A673 (cell line): ENCODE measurements around the gene MAGIX. TPM values are rescaled to one million over a fixed set of nuclear protein-coding genes. Genes with fewer than 3 reads are reported as not detected.
"Not testable (repeated sequence)": the region's sequence is repeated elsewhere in the genome, so short reads cannot be mapped to it uniquely, and the experiment has no call there.

ENCODE experiments used
- BruUV-seq: library from RNA; stranded (reverse); fragments of 400-500 nt; replicated peaks from 2 replicates; lab custom pipeline; 2021; lab: Mats Ljungman, UMichigan
- CTCF ChIA-PET: fragments of 300-600 bp; sonication (Branson Sonifier 250); formaldehyde crosslinking; loops from one replicate; lab custom pipeline; 2022; ENCODE audit warnings: antibody characterized with exemption; lab: Charles Lee
- POLR2A ChIA-PET: fragments of 300-600 bp; sonication (Branson Sonifier 250); formaldehyde crosslinking; loops from one replicate; lab custom pipeline; 2022; ENCODE audit warnings: antibody characterized with exemption; ENCODE audit not compliant: low non-redundant PET; lab: Charles Lee
- DNase-seq: peaks from one replicate; pipeline ENCODE4 v3.0.0-alpha.2; 2015; ENCODE audit warnings: low spot score
- H3K27ac ChIP-seq: fragments of 200-600 bp; sonication (generic); 2 replicates; pipeline ENCODE4 v1.5.1; 2016; ENCODE audit warnings: mixed run types, low read depth, mild to moderate bottlenecking, mixed read lengths, antibody characterized with exemption, low read length; ENCODE audit not compliant: poor library complexity, severe bottlenecking
- H3K27me3 ChIP-seq: fragments of 200-600 bp; sonication (generic); replicated peaks from 2 replicates; pipeline ENCODE4 v1.6.1; 2017; ENCODE audit warnings: mixed run types, low read depth, mild to moderate bottlenecking, mixed read lengths, antibody characterized with exemption, low read length; ENCODE audit not compliant: insufficient read depth, poor library complexity
- H3K36me3 ChIP-seq: fragments of 200-600 bp; sonication (generic); 2 replicates; pipeline ENCODE4 v1.6.1; 2016; ENCODE audit warnings: mixed run types, mild to moderate bottlenecking, mixed read lengths, antibody characterized with exemption, low read length; ENCODE audit not compliant: insufficient read depth, poor library complexity, severe bottlenecking
- H3K4me1 ChIP-seq: fragments of 200-600 bp; sonication (generic); 2 replicates; pipeline ENCODE4 v1.6.1; 2017; ENCODE audit warnings: mixed run types, mild to moderate bottlenecking, mixed read lengths, antibody characterized with exemption, low read length; ENCODE audit not compliant: insufficient read depth, poor library complexity, severe bottlenecking
- H3K4me3 ChIP-seq: fragments of 200-600 bp; sonication (generic); 2 replicates; pipeline ENCODE4 v1.5.1; 2016; ENCODE audit warnings: low read depth, mixed run types, mild to moderate bottlenecking, mixed read lengths, low read length; ENCODE audit not compliant: poor library complexity, severe bottlenecking
- H3K9me3 ChIP-seq: fragments of 200-600 bp; sonication (generic); 2 replicates; pipeline ENCODE4 v1.6.1; 2016; ENCODE audit warnings: mixed run types, low read depth, mild to moderate bottlenecking, mixed read lengths, antibody characterized with exemption, low read length; ENCODE audit not compliant: poor library complexity, severe bottlenecking
- CTCF ChIP-seq: fragments of 300-800, 200-600 bp; sonication (generic); conservative IDR thresholded peaks from 2 replicates; pipeline ENCODE4 v1.5.1; 2017; ENCODE audit warnings: low read depth, mild to moderate bottlenecking, antibody characterized with exemption, low read length, moderate library complexity, mixed read lengths
- EZH2 ChIP-seq: fragments of 200-600 bp; sonication (generic); IDR thresholded peaks from 2 replicates; pipeline ENCODE4 v1.6.1; 2017; ENCODE audit warnings: borderline replicate concordance, low read depth, mild to moderate bottlenecking, mixed read lengths, antibody characterized with exemption, low read length; ENCODE audit not compliant: poor library complexity, severe bottlenecking
- intact Hi-C: fragments of 100-400 bp; cut with micrococcal nuclease; formaldehyde crosslinking; loops from one replicate; pipeline ENCODE4 v1.10.0; 2022; ENCODE audit not compliant: unreplicated experiment
- total RNA-seq: library from RNA; stranded (reverse); gene quantifications from 2 replicates; pipeline ENCODE4 v1.2.3, GENCODE V29; 2021

Gene MAGIX
- total RNA-seq, 1 experiment from 2014 or later, result 1.1 TPM

- BruUV-seq, result no TSS peak
- H3K27me3 ChIP-seq, result no peaks in the 10 kb centered on the region
- TF ChIP-seq CTCF (no peak), EZH2 (no peak)
- H3K36me3 ChIP-seq, result no peaks in the 10 kb centered on the region
- CTCF ChIA-PET, result no interaction called here
- H3K9me3 ChIP-seq, result no peaks in the 10 kb centered on the region
- no peak overlapping the region for H3K4me3 ChIP-seq
- intact Hi-C loops, result no loop called here
- no peak overlapping the region for H3K27ac ChIP-seq
- no peak for DNase-seq
- H3K4me1 ChIP-seq, result no peaks in the 10 kb centered on the region
- POLR2A ChIA-PET, result no interaction called here
Observed at GRCh38 chrX:49147936-49148335, 14.6 kb upstream of the MAGIX start.

DNA sequence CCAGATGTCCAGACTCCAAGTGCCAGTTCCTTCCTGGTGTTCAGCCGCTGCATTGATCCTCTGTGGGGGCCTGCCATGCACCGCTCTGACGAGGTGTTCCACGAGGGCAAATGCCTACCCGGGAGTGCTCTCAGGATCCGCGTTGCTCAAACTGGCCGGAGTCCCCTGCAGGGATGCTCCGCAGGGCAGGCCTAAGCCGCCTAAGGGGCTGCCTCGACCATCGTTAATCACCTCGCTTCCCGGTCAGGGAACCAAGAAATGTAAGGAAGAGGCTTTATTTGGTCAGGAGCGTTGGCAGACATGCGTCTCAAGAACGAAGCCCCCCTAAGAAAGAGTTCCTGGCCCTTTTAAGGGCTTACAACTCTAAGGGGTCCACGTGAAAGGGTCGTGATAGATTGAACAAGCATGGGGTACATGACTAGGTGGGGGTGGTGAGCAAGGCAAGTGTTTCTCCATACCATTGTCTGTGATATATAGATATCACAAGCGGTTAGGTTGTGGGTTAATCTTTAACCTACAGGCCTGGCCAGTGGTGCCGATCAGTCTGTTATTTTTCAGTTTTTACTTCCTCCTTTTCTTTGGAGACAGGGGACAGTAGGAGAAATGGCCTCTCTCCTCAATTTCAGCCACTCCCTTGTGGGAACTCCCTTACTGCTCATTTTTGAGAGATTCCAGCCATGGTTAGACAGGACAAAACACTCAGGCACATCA, 14.0 kb upstream of the MAGIX start:
- H3K27ac ChIP-seq, H3K4me1 ChIP-seq, POLR2A ChIA-PET, intact Hi-C loops, DNase-seq, H3K9me3 ChIP-seq, H3K27me3 ChIP-seq, H3K36me3 ChIP-seq, BruUV-seq, CTCF ChIA-PET, H3K4me3 ChIP-seq: not testable (repeated sequence)

GRCh38 chrX:49149291-49149690, 13.3 kb upstream of the MAGIX start:
- intact Hi-C loops, H3K27me3 ChIP-seq, H3K36me3 ChIP-seq, H3K9me3 ChIP-seq, H3K4me3 ChIP-seq, H3K27ac ChIP-seq, DNase-seq, CTCF ChIA-PET, H3K4me1 ChIP-seq, BruUV-seq: not testable (repeated sequence)
- POLR2A ChIA-PET, result interaction anchor here (0.5 kb wide), 1 partner anchor 536 kb away, joined by 3 read pairs; no protein-coding TSS in a partner anchor

DNA sequence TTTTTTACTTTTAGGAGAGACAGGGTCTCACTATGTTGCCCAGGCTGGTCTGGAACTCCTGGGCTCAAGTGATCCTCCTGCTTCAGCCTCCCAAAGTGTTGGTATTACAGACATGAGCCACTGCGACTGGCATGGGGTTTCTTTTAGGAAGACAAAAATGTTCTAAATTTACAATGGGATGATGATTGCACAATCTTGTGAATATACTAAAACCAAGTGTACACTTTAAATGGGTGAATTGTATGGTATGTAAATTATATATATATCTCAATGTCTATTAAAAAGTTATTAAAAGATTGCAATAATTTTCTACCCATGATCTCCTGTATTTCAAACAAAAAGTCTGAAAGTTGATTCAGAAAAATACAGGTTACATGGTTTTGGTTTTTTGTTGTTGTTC, 9.1 kb upstream of the MAGIX start:
- H3K36me3 ChIP-seq, result no peaks in the 10 kb centered on the region
- no peak for DNase-seq
- ChIA-PET CTCF (no interaction called here), POLR2A (no interaction called here)
- BruUV-seq, result no TSS peak
- no peak overlapping the region for H3K27ac ChIP-seq
- intact Hi-C loops, result no loop called here
- no peak overlapping the region for H3K4me3 ChIP-seq
- no peaks in the 10 kb centered on the region for H3K9me3 ChIP-seq
- TF ChIP-seq CTCF (no peak), EZH2 (no peak)
- H3K27me3 ChIP-seq, result no peaks in the 10 kb centered on the region
- no peaks in the 10 kb centered on the region for H3K4me1 ChIP-seq
